Esophagus squamous epithelium (tissue), 5 donors: ENCODE data around the gene ACSF3. TPM values are rescaled to one million over a fixed set of nuclear protein-coding genes. Genes with fewer than 3 reads are reported as not detected.
"Not testable (repeated sequence)": the region's sequence is repeated elsewhere in the genome, so short reads cannot be mapped to it uniquely, and the experiment has no call there.

Experiments used
- DNase-seq: peaks from one replicate; lab custom pipeline; 2025; lab: John Stamatoyannopoulos, UW
- H3K27ac ChIP-seq, 4 donors: fragments of 200-600 bp; sonication (generic); one replicate each; pipeline ENCODE4 v1.5.1; 2016 to 2019; ENCODE audit warnings: mild to moderate bottlenecking in 1 of 4
- H3K27me3 ChIP-seq, 4 donors: fragments of 200-600 bp; sonication (generic); 1 replicate in 3 of 4; 2 replicates in 1 of 4; pipeline versions ENCODE4 v1.5.1 to v1.6.0; 2017 to 2021; ENCODE audit warnings: antibody characterized with exemption in 1 of 4
- H3K36me3 ChIP-seq, 3 donors: fragments of 200-600 bp; sonication (generic); one replicate each; pipeline ENCODE4 v1.5.1; 2016 to 2019
- H3K4me1 ChIP-seq, 3 donors: fragments of 200-600 bp; sonication (generic); one replicate each; pipeline ENCODE4 v1.5.1; 2017 to 2019
- H3K4me3 ChIP-seq, 4 donors: fragments of 200-600 bp; sonication (generic); 1 replicate in 3 of 4; 2 replicates in 1 of 4; pipeline ENCODE4 v1.5.1; 2016 to 2019; ENCODE audit warnings: mild to moderate bottlenecking in 2 of 4, moderate library complexity in 1 of 4
- H3K9me3 ChIP-seq, 3 donors: fragments of 200-600 bp; sonication (generic); one replicate each; pipeline ENCODE4 v1.5.1; 2016 to 2019
- CTCF ChIP-seq, 6 experiments: fragments of 450-650 bp in 4 of 6; fragments of 200-600 bp in 2 of 6; sonication (generic) in 2 of 6; IDR thresholded peaks; one replicate each; pipeline ENCODE4 v1.5.1; 2016 to 2019; ENCODE audit warnings: antibody characterized with exemption in 6 of 6, mild to moderate bottlenecking in 4 of 6, moderate library complexity in 4 of 6
- POLR2A ChIP-seq, 4 donors: fragments of 450-650 bp; IDR thresholded peaks; one replicate each; pipeline ENCODE4 v1.6.1; 2017; ENCODE audit warnings: antibody characterized with exemption in 4 of 4, mild to moderate bottlenecking in 4 of 4, moderate library complexity in 3 of 4
- WGBS, 2 donors: methylation state at CpG; one replicate each; pipeline ENCODE4 v1.1.5; 2018; 5-methylcytosine and 5-hydroxymethylcytosine counted together
- intact Hi-C: fragments of 100-400 bp; cut with DNase I; formaldehyde crosslinking; loops from one replicate; pipeline ENCODE4 v1.15.0; 2022
- total RNA-seq, 4 donors: library from RNA; depleted of rRNA; stranded (reverse); fragments of >200 nt; gene quantifications; one replicate each; pipeline ENCODE4 v1.1.0, GENCODE V29; 2016
- donor health status: DM: yes; HTN: yes; CAD: no.

ACSF3 gene
- total RNA-seq, 4 donors from 2014 or later, result 15.1 to 21.1 (median 17.4) TPM

- Histone ChIP-seq H3K4me1 (no peaks in the 10 kb centered on the region), H3K9me3 (no peaks in the 10 kb centered on the region), H3K4me3 (no peak overlapping the region), H3K27ac (no peak overlapping the region), H3K36me3 (no peaks in the 10 kb centered on the region), H3K27me3 (peaks cover 0 to 42% (median 0%) of the 10 kb centered on the region in 4 donors)
- DNase-seq, result no peak
- TF ChIP-seq POLR2A (IDR thresholded peaks at IDR 0.05), result no peak
- no peak for TF ChIP-seq CTCF (IDR thresholded peaks at IDR 0.05)
- intact Hi-C loops, result no loop called here
- WGBS, 2 donors, result 84 to 91% methylated on average over 12 to 13 of the region's 34 CpGs
Observed at GRCh38 chr16:89073346-89074071, 20.1 kb upstream of the ACSF3 start.

GRCh38 chr16:89074072-89074674 is 19.5 kb upstream of the ACSF3 start:
- 94 to 96% methylated on average over 26 of the region's 35 CpGs for WGBS, 2 donors
- H3K27me3 ChIP-seq, result peaks cover 0 to 40% (median 0%) of the 10 kb centered on the region in 4 donors
- DNase-seq, intact Hi-C loops, H3K27ac ChIP-seq, H3K4me3 ChIP-seq, H3K9me3 ChIP-seq, H3K4me1 ChIP-seq, H3K36me3 ChIP-seq: not testable (repeated sequence)

GRCh38 chr16:89074803-89075688 is 18.6 kb upstream of the ACSF3 start:
- TF ChIP-seq CTCF (IDR thresholded peaks at IDR 0.05) (no peak), POLR2A (IDR thresholded peaks at IDR 0.05) (no peak)
- no peak overlapping the region for H3K27ac ChIP-seq
- no peaks in the 10 kb centered on the region for H3K36me3 ChIP-seq
- peaks cover 0 to 34% (median 0%) of the 10 kb centered on the region in 4 donors for H3K27me3 ChIP-seq
- 89 to 97% methylated on average over 5 to 17 of the region's 37 CpGs for WGBS, 2 donors
- H3K4me1 ChIP-seq, result no peaks in the 10 kb centered on the region
- intact Hi-C loops, result no loop called here
- H3K9me3 ChIP-seq, result no peaks in the 10 kb centered on the region
- no peak overlapping the region for H3K4me3 ChIP-seq
- no peak for DNase-seq

GRCh38 chr16:89076159-89076558 is 17.5 kb upstream of the ACSF3 start:
- 85 to 92% methylated on average over 14 of the region's 14 CpGs for WGBS, 2 donors
- TF ChIP-seq CTCF (IDR thresholded peaks at IDR 0.05) (no peak), POLR2A (IDR thresholded peaks at IDR 0.05) (no peak)
- H3K4me1 ChIP-seq, result no peaks in the 10 kb centered on the region
- intact Hi-C loops, result no loop called here
- H3K27ac ChIP-seq, result no peak overlapping the region
- DNase-seq, result no peak
- no peaks in the 10 kb centered on the region for H3K36me3 ChIP-seq
- H3K4me3 ChIP-seq, result no peak overlapping the region
- H3K9me3 ChIP-seq, result no peaks in the 10 kb centered on the region
- peaks cover 0 to 25% (median 0%) of the 10 kb centered on the region in 4 donors for H3K27me3 ChIP-seq

- Histone ChIP-seq H3K27me3 (peaks cover 0 to 16% (median 0%) of the 10 kb centered on the region in 4 donors), H3K4me1 (no peaks in the 10 kb centered on the region), H3K27ac (no peak overlapping the region), H3K36me3 (no peaks in the 10 kb centered on the region), H3K9me3 (no peaks in the 10 kb centered on the region), H3K4me3 (no peak overlapping the region)
- DNase-seq, result no peak
- 82 to 92% methylated on average over 2 to 5 of the region's 16 CpGs for WGBS, 2 donors
- intact Hi-C loops, result no loop called here
- TF ChIP-seq CTCF (IDR thresholded peaks at IDR 0.05), result no peak
- no peak for TF ChIP-seq POLR2A (IDR thresholded peaks at IDR 0.05)
Observed at GRCh38 chr16:89077076-89077475, 16.6 kb upstream of the ACSF3 start.
